Uterus (tissue), 2 donors: ENCODE results near the gene WDR27.

ENCODE experiments used
- CTCF ChIP-seq, 4 experiments: fragments of 200-600 bp in 2 of 4; fragments of 450-650 bp in 2 of 4; sonication (generic) in 2 of 4; IDR thresholded peaks; one replicate each; pipeline ENCODE4 v1.5.1; 2016 to 2019; ENCODE audit warnings: antibody characterized with exemption in 4 of 4, mild to moderate bottlenecking in 2 of 4, moderate library complexity in 1 of 4
- POLR2A ChIP-seq, 2 donors: fragments of 450-650 bp; IDR thresholded peaks; one replicate each; pipeline ENCODE4 v1.6.1; 2016; ENCODE audit warnings: antibody characterized with exemption in 2 of 2, mild to moderate bottlenecking in 1 of 2, moderate library complexity in 1 of 2

- no peak for TF ChIP-seq CTCF (IDR thresholded peaks at IDR 0.05)
- TF ChIP-seq POLR2A (IDR thresholded peaks at IDR 0.05) = no peak
Measured at GRCh38 chr6:169530752-169531123, 171.1 kb downstream of the WDR27 start.
